Common myeloid progenitor, CD34-positive (primary cell): ENCODE results near the gene DCPS.

Experiments
- CTCF ChIA-PET: fragments of 350-600 bp; sonication (Branson Sonifier 250); formaldehyde crosslinking; loops from one replicate; lab custom pipeline; 2021; ENCODE audit warnings: antibody characterized with exemption; lab: Charles Lee
- POLR2A ChIA-PET: fragments of 350-600 bp; sonication (Branson Sonifier 250); formaldehyde crosslinking; loops from one replicate; lab custom pipeline; 2021; ENCODE audit warnings: antibody characterized with exemption; lab: Charles Lee
- DNase-seq, 3 donors: peaks; one replicate each; pipeline versions ENCODE4 v3.0.0 to v3.0.0-alpha.2; 2013
- H3K27ac ChIP-seq, 2 experiments: 1 replicate in 1 of 2; 2 replicates in 1 of 2; pipeline ENCODE4 v1.7.0; 2013; ENCODE audit warnings: inconsistent platforms in 2 of 2, low read length in 2 of 2, mild to moderate bottlenecking in 2 of 2, low read depth in 1 of 2, moderate library complexity in 1 of 2; ENCODE audit not compliant: severe bottlenecking in 2 of 2, insufficient read depth in 1 of 2, poor library complexity in 1 of 2
- H3K27me3 ChIP-seq, 5 experiments: replicated peaks in 2 of 5; 1 replicate in 3 of 5; 2 replicates in 2 of 5; pipeline versions ENCODE4 v1.6.1 to v1.7.0; 2013; ENCODE audit warnings: low read length in 4 of 5, mild to moderate bottlenecking in 2 of 5, moderate library complexity in 2 of 5, inconsistent platforms in 1 of 5; ENCODE audit not compliant: insufficient read depth in 5 of 5, control insufficient read depth in 4 of 5
- H3K36me3 ChIP-seq, 4 experiments: 1 replicate in 2 of 4; 2 replicates in 2 of 4; pipeline versions ENCODE4 v1.6.1 to v1.7.0; 2013; ENCODE audit warnings: low read length in 3 of 4, control low read depth in 1 of 4, mild to moderate bottlenecking in 1 of 4; ENCODE audit not compliant: control insufficient read depth in 4 of 4, insufficient read depth in 4 of 4
- H3K4me1 ChIP-seq, 4 experiments: 1 replicate in 3 of 4; 2 replicates in 1 of 4; pipeline versions ENCODE4 v1.6.1 to v1.7.1; 2013; ENCODE audit warnings: low read length in 3 of 4, mild to moderate bottlenecking in 3 of 4, control low read depth in 1 of 4, inconsistent platforms in 1 of 4, moderate library complexity in 1 of 4; ENCODE audit not compliant: control insufficient read depth in 4 of 4, insufficient read depth in 4 of 4; ENCODE audit errors: control extremely low read depth in 1 of 4
- H3K4me3 ChIP-seq, 7 experiments: 1 replicate in 4 of 7; 2 replicates in 3 of 7; pipeline versions ENCODE4 v1.5.1 to v1.7.0; 2013; ENCODE audit warnings: mild to moderate bottlenecking in 7 of 7, low read length in 6 of 7, moderate library complexity in 6 of 7, inconsistent platforms in 2 of 7, low read depth in 2 of 7, control low read depth in 1 of 7; ENCODE audit not compliant: insufficient read depth in 4 of 7, control insufficient read depth in 1 of 7; ENCODE audit errors: extremely low read depth in 1 of 7
- H3K9me3 ChIP-seq, 5 experiments: 1 replicate in 4 of 5; 2 replicates in 1 of 5; pipeline versions ENCODE4 v1.6.1 to v1.7.1; 2013; ENCODE audit warnings: low read length in 4 of 5, mild to moderate bottlenecking in 2 of 5, inconsistent platforms in 1 of 5, low read depth in 1 of 5, moderate library complexity in 1 of 5; ENCODE audit not compliant: control insufficient read depth in 4 of 5, insufficient read depth in 2 of 5; ENCODE audit errors: control extremely low read depth in 1 of 5
- WGBS: methylation state at CpG from one replicate; pipeline ENCODE4 v1.1.5; 2013; ENCODE audit not compliant: insufficient coverage; 5-methylcytosine and 5-hydroxymethylcytosine counted together

DCPS gene

DNA sequence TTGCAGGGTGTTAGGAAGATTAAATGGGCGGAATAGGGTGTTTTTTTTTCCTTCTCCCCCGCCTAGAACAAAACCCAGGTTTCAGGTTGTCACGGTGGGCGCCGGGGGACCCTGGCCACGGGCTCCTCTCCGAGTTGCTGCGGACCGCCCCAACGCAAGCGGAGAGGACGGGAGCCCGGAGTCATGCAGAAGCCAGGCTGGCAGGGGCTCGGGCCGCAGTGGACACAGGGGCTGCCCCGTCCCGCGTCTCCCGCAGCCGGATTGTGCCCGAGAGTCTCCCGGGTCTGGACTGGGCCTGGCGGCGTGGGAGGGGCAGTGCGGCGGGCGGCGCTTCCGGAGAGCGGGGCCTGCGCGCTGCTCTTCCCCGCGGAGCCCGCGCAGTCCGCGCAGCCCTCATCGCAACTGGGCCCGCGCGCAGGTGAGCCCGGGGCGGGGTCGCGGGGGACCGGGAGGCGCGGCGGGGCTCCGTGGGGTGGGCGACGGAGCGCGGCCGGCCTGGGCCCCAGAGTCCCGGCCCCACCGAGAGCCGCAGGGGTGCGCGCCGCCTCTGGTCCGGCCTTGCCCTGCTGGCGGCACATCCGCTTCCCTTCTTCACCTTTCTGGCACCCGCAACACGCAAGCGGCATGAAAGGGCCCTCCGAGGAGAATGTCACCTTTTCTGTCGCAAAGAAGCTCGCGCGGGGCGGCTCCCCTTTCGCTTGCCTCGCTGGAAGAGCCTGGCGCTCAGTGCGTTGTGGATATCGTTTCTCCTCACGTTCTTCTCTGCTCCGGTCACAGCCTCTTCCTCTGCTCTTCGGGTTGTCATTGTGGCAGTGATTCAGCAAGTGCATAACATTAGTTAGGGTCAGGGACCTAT is 20.9 kb upstream of the DCPS start, which contains the start of gene TIRAP:
TSS of gene TIRAP (plus strand) at position 358 of the 856 bp plus-strand sequence. CDS start 7,802 bp downstream, outside the sequence.
- ChIA-PET POLR2A (interaction anchor here (1.2 to 1.7 kb wide), 2 partner anchors 15 to 21 kb away, joined by 4 to 7 read pairs; partner anchors contain the start of genes FOXRED1 and SRPRA), CTCF (interaction anchor here (1.3 kb wide), 1 partner anchor 10 kb away, joined by 3 read pairs; no protein-coding TSS in a partner anchor)
- WGBS: under 1% methylated on average over 72 of the region's 82 CpGs
- DNase-seq: peak in 2 of 3 donors; percentile 71 to 79
- Histone ChIP-seq H3K4me3 (peak within 1 kb of the TSS; percentile 71 to 92 (median 83)), H3K36me3 (peaks cover 0 to 13% (median under 1%) of the 10 kb centered on the region in 4 experiments), H3K9me3 (no peaks in the 10 kb centered on the region), H3K27ac (peak within 1 kb of the TSS; percentile 33 to 82), H3K4me1 (peaks cover 2 to 37% (median 30%) of the 10 kb centered on the region in 4 experiments), H3K27me3 (no peaks in the 10 kb centered on the region)

DNA sequence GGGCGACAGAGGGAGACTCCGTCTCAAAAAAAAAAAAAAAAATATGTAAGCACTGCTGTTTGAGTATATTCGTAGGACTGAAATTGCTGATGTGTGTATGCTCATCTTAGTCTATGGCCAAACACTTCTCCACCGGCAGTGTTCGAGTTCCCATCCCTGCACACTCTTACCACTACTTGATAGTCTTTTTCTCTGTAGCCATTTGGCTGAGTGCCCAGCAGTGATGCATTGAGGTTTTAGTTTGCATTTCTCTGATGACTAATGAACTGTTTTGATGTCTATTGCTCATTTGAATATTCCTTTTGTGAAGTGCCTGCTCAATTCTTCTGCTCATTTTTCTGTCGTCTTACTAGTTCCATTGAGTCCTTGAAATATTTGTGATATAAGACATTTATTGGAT is 19.0 kb upstream of the DCPS start:
- POLR2A ChIA-PET: no interaction called here
- no CpG with 5 or more reads among the region's 6 CpGs for WGBS
- CTCF ChIA-PET: no interaction called here
- Histone ChIP-seq H3K27me3 (no peaks in the 10 kb centered on the region), H3K4me3 (no peak overlapping the region), H3K9me3 (no peaks in the 10 kb centered on the region), H3K27ac (no peak overlapping the region), H3K4me1 (peaks cover 2 to 35% (median 30%) of the 10 kb centered on the region in 4 experiments), H3K36me3 (peaks cover 0 to 11% (median 1%) of the 10 kb centered on the region in 4 experiments)
- peak; percentile 82 to 94 (median 91) for DNase-seq

DNA sequence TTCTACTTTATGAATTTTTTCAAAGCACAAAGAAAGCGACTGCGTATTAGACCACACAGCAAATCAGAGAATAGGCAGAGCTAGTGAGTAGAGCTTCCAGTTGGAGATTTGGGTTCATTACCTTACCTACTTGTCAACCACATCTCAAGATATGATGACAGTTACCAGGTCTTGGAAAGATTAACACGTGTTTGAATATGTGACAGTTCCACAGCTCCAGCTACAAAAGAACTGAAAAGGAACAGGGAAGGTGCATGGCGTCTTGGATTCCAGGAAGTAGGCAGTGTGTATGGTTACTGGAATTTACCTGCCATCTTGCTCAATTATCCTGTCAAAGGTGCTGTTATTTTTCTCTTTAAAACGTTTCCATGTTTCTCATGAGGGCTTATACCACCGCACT is 15.6 kb upstream of the DCPS start:
- no peaks in the 10 kb centered on the region for H3K9me3 ChIP-seq
- POLR2A ChIA-PET: no interaction called here
- DNase-seq: no peak
- no peak overlapping the region for H3K27ac ChIP-seq
- peaks cover 6 to 41% (median 21%) of the 10 kb centered on the region in 4 experiments for H3K36me3 ChIP-seq
- WGBS: no CpG with 5 or more reads among the region's 6 CpGs
- no peaks in the 10 kb centered on the region for H3K27me3 ChIP-seq
- H3K4me1 ChIP-seq: peaks cover 0 to 9% (median 7%) of the 10 kb centered on the region in 4 experiments
- H3K4me3 ChIP-seq: no peak overlapping the region
- CTCF ChIA-PET: no interaction called here

DNA sequence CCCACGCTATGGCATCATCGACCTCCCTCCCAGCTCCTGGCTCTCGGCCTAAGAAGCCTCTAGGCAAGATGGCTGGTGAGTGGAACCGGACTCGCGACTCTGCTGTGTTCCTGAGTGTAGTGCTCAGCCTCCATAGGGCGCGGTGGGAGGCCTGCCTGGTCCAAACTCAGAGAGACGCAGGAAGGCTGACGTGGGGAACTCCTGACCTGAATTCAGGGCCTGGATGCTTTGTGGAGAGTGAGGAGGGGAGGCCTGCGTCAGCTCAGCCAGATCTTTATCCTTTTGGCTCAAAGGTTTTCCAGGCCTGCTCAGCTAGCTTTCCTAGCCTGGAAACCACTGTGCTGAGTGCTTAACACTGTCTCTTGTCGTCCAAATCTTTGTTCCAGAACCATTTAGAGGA is 13.0 kb upstream of the DCPS start:
- WGBS: 98% methylated on average over 11 of the region's 12 CpGs
- no peak for DNase-seq
- H3K9me3 ChIP-seq: no peaks in the 10 kb centered on the region
- H3K36me3 ChIP-seq: peaks cover 10 to 58% (median 31%) of the 10 kb centered on the region in 4 experiments
- no peaks in the 10 kb centered on the region for H3K4me1 ChIP-seq
- ChIA-PET POLR2A (no interaction called here), CTCF (interaction anchor here (1.0 to 1.7 kb wide), 2 partner anchors 9 to 10 kb away, joined by 3 to 4 read pairs; no protein-coding TSS in a partner anchor)
- H3K27me3 ChIP-seq: no peaks in the 10 kb centered on the region
- no peak overlapping the region for H3K27ac ChIP-seq
- no peak overlapping the region for H3K4me3 ChIP-seq

DNA sequence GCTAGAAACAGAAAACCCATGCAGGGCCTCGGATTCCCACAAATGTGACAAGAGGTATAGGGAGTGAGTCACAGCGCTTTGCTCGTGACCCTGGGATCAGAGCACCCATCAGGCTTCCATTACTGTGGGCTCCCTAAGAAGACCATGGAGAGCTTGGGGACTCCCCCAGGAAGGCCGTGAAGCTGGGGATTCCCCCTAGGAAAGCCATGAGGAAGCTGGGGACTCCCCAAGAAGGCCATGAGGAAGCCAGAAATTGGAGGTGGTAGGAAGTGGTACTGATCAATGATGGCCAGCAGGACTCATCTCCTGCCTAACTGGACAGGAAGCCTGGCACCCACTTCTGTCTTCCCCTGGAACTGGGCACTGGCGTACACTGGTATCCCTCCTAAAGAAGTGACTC is 10.1 kb upstream of the DCPS start:
- DNase-seq: no peak
- Histone ChIP-seq H3K27ac (no peak overlapping the region), H3K36me3 (peaks cover 12 to 53% (median 31%) of the 10 kb centered on the region in 4 experiments), H3K27me3 (no peaks in the 10 kb centered on the region), H3K9me3 (no peaks in the 10 kb centered on the region), H3K4me1 (no peaks in the 10 kb centered on the region), H3K4me3 (no peak overlapping the region)
- POLR2A ChIA-PET: no interaction called here
- CTCF ChIA-PET: interaction anchor here (1.2 to 1.5 kb wide), 3 partner anchors 10 to 16 kb away, joined by 3 to 4 read pairs (median 3); no protein-coding TSS in a partner anchor
- WGBS: 84% methylated on average over 5 of the region's 5 CpGs

DNA sequence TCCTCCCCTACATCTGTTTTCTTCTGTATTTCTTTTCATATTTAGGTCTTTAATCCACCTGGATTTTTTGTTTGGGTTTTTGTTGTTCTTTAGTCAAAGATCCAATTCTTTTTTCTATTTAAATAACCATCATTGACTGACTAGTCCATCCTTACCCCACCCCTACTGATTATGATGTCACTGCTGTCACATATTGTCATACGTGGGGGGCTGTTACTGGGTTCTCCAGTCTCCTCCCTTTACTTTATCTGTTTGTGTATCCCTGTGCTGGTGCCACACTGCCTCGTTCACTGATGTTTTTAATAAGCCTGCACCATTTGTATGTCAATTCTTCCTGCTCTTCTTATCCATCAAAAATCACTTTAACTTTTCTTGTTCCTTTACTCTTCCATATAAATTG is 6.9 kb upstream of the DCPS start:
- H3K4me1 ChIP-seq: no peaks in the 10 kb centered on the region
- 90% methylated on average over 2 of the region's 2 CpGs for WGBS
- no peak overlapping the region for H3K4me3 ChIP-seq
- H3K36me3 ChIP-seq: peaks cover 11 to 27% (median 22%) of the 10 kb centered on the region in 4 experiments
- DNase-seq: no peak
- no peaks in the 10 kb centered on the region for H3K9me3 ChIP-seq
- H3K27me3 ChIP-seq: no peaks in the 10 kb centered on the region
- ChIA-PET POLR2A (no interaction called here), CTCF (no interaction called here)
- H3K27ac ChIP-seq: no peak overlapping the region
